Right atrium auricular region (tissue), 2 donors: ENCODE results near the gene ADGRG6. TPM values are rescaled to one million over a fixed set of nuclear protein-coding genes. Genes with fewer than 3 reads are reported as not detected.
"Not testable (repeated sequence)": the region's sequence is repeated elsewhere in the genome, so short reads cannot be mapped to it uniquely, and the experiment has no call there.

Source experiments
- DNase-seq: peaks from one replicate; pipeline ENCODE4 v3.0.0-alpha.2; 2019; ENCODE audit warnings: low spot score
- H3K27ac ChIP-seq, 2 donors: fragments of 200-600 bp; sonication (generic); 1 replicate in 1 of 2; 2 replicates in 1 of 2; pipeline ENCODE4 v1.5.1; 2016 to 2019
- H3K27me3 ChIP-seq, 2 donors: fragments of 200-600 bp; sonication (generic); one replicate each; pipeline versions ENCODE4 v1.5.1 to v1.6.0; 2017 to 2019
- H3K36me3 ChIP-seq: fragments of 200-600 bp; sonication (generic); one replicate; pipeline ENCODE4 v1.5.1; 2016
- H3K4me1 ChIP-seq, 2 donors: fragments of 200-600 bp; sonication (generic); one replicate each; pipeline versions ENCODE4 v1.5.1 to v1.6.0; 2017 to 2019
- H3K4me3 ChIP-seq, 2 donors: fragments of 200-600 bp; sonication (generic); 1 replicate in 1 of 2; 2 replicates in 1 of 2; pipeline ENCODE4 v1.5.1; 2017 to 2019; ENCODE audit warnings: mild to moderate bottlenecking in 1 of 2, moderate library complexity in 1 of 2
- H3K9me3 ChIP-seq, 2 donors: fragments of 200-600 bp; sonication (generic); one replicate each; pipeline ENCODE4 v1.5.1; 2019
- CTCF ChIP-seq, 2 donors: fragments of 200-600 bp; sonication (generic); IDR thresholded peaks; one replicate each; pipeline ENCODE4 v1.5.1; 2019; ENCODE audit warnings: antibody characterized with exemption in 2 of 2
- total RNA-seq, 2 donors: library from RNA; depleted of rRNA; stranded (reverse); fragments of >200 nt; gene quantifications; one replicate each; pipeline ENCODE4 v1.1.0, GENCODE V29; 2016

The ADGRG6 gene
- total RNA-seq, 2 donors from 2014 or later: 9.2 to 20.6 TPM

GRCh38 chr6:142341855-142342330 is 40.1 kb downstream of the ADGRG6 start:
- H3K36me3 ChIP-seq: no peaks in the 10 kb centered on the region
- no peak overlapping the region for H3K4me3 ChIP-seq
- TF ChIP-seq CTCF (IDR thresholded peaks at IDR 0.05): no peak
- DNase-seq: no peak
- H3K9me3 ChIP-seq: no peaks in the 10 kb centered on the region
- H3K27me3 ChIP-seq: no peaks in the 10 kb centered on the region
- H3K4me1 ChIP-seq: no peaks in the 10 kb centered on the region
- no peak overlapping the region for H3K27ac ChIP-seq

DNA sequence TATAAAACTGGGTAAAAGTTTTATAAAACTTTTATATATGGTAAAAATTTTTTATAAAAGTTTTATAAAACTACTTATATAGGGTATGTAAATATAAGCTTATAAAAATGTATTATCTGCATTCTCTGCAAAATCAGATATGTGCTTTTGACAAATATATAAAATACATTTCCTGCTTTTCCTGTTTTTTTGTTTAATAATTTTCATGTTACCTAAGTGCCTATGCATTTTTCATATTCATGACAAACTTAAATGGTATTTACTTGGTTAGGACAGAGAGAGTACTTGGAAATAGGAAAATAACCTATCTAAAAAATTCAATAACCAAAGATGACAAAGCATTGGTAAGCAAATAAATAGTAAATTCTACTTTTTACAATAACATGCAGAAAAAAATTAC is 41.2 kb downstream of the ADGRG6 start:
- no peak for TF ChIP-seq CTCF (IDR thresholded peaks at IDR 0.05)
- no peaks in the 10 kb centered on the region for H3K4me1 ChIP-seq
- H3K36me3 ChIP-seq: no peaks in the 10 kb centered on the region
- H3K9me3 ChIP-seq: no peaks in the 10 kb centered on the region
- no peak overlapping the region for H3K4me3 ChIP-seq
- no peak overlapping the region for H3K27ac ChIP-seq
- H3K27me3 ChIP-seq: no peaks in the 10 kb centered on the region
- no peak for DNase-seq

GRCh38 chr6:142343938-142344337 is 42.1 kb downstream of the ADGRG6 start:
- no peak for TF ChIP-seq CTCF (IDR thresholded peaks at IDR 0.05)
- no peak for DNase-seq
- Histone ChIP-seq H3K27ac (no peak overlapping the region), H3K9me3 (no peaks in the 10 kb centered on the region), H3K36me3 (no peaks in the 10 kb centered on the region), H3K4me1 (no peaks in the 10 kb centered on the region), H3K27me3 (no peaks in the 10 kb centered on the region), H3K4me3 (no peak overlapping the region)

- Histone ChIP-seq H3K4me1 (no peaks in the 10 kb centered on the region), H3K36me3 (no peaks in the 10 kb centered on the region), H3K27ac (no peak overlapping the region), H3K4me3 (no peak overlapping the region), H3K27me3 (no peaks in the 10 kb centered on the region), H3K9me3 (no peaks in the 10 kb centered on the region)
- TF ChIP-seq CTCF (IDR thresholded peaks at IDR 0.05): no peak
- DNase-seq: no peak
Measured at GRCh38 chr6:142345261-142345660, 43.5 kb downstream of the ADGRG6 start.

- DNase-seq, H3K4me3 ChIP-seq, H3K9me3 ChIP-seq, H3K36me3 ChIP-seq, H3K27me3 ChIP-seq, H3K4me1 ChIP-seq, H3K27ac ChIP-seq: not testable (repeated sequence)
Measured at GRCh38 chr6:142346166-142346565, 44.4 kb downstream of the ADGRG6 start.

GRCh38 chr6:142349215-142349823 is 47.5 kb downstream of the ADGRG6 start:
- Histone ChIP-seq H3K27ac (no peak overlapping the region), H3K9me3 (peaks cover 0 to 5% of the 10 kb centered on the region in 2 donors), H3K4me3 (no peak overlapping the region), H3K36me3 (no peaks in the 10 kb centered on the region), H3K27me3 (no peaks in the 10 kb centered on the region), H3K4me1 (no peaks in the 10 kb centered on the region)
- DNase-seq: no peak
- TF ChIP-seq CTCF (IDR thresholded peaks at IDR 0.05): no peak
